GM12892 (cell line): ENCODE data around the gene CNTNAP2.

ENCODE experiments used
- POLR2A ChIP-seq: IDR thresholded peaks from 2 replicates; pipeline ENCODE4 v1.6.1; 2011; ENCODE audit warnings: low read depth, low read length, control low read depth
- POLR2AphosphoS5 ChIP-seq: IDR thresholded peaks from 2 replicates; pipeline ENCODE4 v1.6.1; 2011; ENCODE audit warnings: low read depth, low read length, control low read depth
- TAF1 ChIP-seq: IDR thresholded peaks from 2 replicates; pipeline ENCODE4 v1.6.1; 2011; ENCODE audit warnings: low read depth, mild to moderate bottlenecking, control low read depth, low read length, borderline replicate concordance

DNA sequence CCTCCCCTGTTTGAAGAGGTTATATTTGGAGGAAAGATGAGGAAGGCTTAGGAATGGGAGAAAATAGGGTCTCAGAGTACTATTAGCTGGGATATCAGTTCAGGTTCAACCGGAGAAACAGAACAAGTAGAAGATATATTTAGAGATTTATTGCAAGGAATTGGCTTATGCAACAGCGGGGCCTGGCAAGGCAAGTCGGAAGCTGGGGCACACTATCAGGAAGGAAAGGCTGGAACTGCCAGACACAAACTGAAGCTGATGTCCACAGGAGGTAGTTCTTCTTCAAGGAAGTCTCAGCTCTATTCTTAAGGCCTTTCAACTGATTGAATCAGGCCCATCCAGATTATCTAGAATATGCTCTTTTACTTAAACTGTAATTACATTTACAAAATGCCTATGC lies 1534.4 kb downstream of the CNTNAP2 start:
- TF ChIP-seq POLR2AphosphoS5 = no peak
- TF ChIP-seq POLR2A = no peak
- TF ChIP-seq TAF1 = no peak
